Measurements from ENCODE around the gene VMP1.
"Not testable (repeated sequence)": the region's sequence is repeated elsewhere in the genome, so short reads cannot be mapped to it uniquely, and the experiment has no call there.

VMP1 gene

GRCh38 chr17:59756236-59756818 is 48.9 kb downstream of the VMP1 start:
- no peak for DNase-seq

GRCh38 chr17:59757043-59757442 is 49.6 kb downstream of the VMP1 start:
- DNase-seq = no peak

DNA sequence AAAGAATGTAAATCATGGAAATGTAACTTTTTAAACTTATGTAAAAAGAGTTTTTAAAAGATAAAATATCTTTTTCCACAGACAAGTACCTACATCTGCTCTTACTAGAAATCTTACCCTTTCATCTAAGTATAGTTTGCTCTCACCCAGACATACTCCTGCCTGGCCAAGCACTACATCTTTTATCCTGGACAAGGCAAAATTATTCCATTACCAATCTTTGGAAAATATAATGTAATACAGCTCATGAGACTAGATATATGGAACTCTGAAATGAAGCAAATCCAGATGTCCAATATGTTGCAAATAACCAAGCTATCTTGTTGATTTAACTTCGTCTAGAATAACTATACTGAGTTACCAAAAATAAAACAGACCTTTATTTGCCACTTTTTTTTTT is 50.0 kb downstream of the VMP1 start:
- DNase-seq = no peak

GRCh38 chr17:59757881-59758385 is 50.5 kb downstream of the VMP1 start:
- peak; percentile 3 for DNase-seq

DNA sequence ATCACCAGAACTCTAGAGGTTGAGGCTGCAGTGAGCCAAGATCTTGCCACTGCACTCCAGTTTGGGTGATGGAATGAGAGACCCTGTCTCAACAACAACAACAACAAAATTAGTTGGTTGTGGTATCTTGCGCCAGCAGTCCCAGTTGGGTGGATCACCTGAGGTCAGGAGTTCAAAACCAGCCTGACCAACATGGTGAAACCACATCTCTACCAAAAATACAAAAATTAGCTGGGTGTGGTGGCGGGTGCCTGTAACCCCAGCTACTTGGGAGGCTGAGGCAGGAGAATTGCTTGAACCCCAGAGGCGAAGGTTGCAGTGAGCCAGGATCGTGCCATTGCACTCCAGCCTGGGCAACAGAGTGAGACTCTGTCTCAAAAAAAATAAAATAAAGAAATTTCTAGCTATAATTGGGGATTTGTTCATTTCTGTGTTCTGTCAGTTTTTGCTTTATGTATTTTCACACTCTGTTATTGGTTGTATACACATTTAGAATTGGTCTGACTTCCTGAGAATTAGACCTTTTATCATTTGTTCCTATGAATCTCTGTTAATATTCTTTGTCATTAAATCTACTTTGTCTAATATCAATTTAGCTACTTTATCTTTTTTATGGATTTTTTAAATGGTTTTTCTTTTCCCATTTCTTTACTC is 51.7 kb downstream of the VMP1 start:
- not testable (repeated sequence) for DNase-seq

GRCh38 chr17:59760160-59760559 is 52.7 kb downstream of the VMP1 start:
- DNase-seq = no peak

DNA sequence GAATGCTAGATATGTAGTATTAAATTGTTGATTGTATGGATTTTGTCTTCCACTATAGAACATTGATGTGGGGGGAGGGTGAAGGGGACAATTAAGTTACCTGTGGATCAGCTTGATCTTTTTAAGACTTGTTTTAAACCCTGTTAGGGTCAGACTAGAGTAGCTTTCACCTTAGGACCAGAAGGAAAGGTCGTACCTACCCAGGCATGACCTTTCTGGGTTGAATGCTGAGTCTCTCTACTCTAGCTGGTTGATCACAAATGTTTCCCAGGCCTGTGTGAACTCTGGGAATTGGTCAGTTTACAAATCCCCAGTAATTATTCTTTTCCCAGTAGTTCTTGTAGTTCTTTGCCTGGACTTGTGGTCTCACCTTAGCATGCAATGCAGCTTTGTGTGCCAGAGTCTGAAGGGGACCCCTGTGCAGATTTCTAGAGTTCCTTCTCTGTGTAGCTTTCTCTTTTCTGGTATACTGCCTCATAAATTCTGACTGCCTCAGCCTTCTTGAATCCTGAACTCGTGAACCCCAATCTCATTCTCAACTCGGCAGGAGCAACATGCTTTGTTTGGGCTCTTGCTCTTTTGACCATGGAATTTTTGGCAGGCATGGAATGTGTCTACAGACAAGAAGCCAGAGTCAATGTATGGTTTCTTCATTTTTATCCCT is 54.1 kb downstream of the VMP1 start:
- no peak for DNase-seq

- DNase-seq = no peak
Observed at GRCh38 chr17:59762049-59762823, 54.8 kb downstream of the VMP1 start.

DNA sequence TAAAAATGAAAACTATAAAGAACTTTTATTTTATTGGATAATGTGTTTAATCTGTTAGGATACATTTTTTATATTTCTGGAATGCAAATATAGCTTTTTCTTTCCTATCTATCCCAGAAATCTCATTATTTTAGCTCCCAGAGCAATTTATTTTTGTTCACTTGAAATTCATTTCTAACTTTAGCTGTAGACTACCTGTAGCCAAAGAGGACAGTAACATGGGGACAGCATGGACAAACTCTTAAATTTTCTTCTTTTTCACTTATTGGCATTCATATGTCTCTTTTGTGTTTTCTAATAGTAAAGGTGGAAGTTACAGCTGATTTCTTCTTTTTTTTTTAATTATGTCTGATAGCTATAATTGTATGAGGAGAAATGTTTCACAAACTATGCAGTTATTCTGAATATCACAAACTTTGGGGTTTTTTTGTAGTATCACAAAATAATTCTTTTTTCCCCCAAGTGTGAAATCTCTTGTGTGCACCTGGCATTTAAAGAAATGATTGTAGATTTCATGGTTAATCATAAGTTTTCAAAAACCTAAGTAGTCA is 55.4 kb downstream of the VMP1 start:
- DNase-seq = no peak

- DNase-seq = no peak
Observed at GRCh38 chr17:59763861-59764260, 56.4 kb downstream of the VMP1 start.

- no peak for DNase-seq
Observed at GRCh38 chr17:59764292-59764741, 56.9 kb downstream of the VMP1 start.

GRCh38 chr17:59765038-59765437 is 57.6 kb downstream of the VMP1 start:
- no peak for DNase-seq

- DNase-seq = no peak
Observed at GRCh38 chr17:59766491-59766890, 59.0 kb downstream of the VMP1 start.

DNA sequence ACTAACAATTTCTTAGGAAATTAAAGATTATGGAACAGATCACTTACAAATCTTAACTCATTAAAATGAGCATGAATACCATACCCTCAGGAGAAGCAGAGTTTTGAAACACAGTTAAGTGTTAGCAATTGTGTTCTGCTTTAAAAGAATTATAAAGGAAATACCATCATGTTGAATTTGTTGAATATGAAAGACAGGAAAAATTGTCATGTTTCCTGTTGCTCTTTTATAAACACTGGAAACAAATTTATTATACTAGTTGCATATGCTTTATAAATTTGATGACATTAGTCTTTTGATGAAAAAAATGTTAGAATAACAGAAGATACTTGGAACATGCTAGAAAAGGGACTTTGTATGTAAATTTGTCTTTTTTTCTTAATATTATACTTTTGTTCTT is 59.7 kb downstream of the VMP1 start:
- DNase-seq = no peak

DNA sequence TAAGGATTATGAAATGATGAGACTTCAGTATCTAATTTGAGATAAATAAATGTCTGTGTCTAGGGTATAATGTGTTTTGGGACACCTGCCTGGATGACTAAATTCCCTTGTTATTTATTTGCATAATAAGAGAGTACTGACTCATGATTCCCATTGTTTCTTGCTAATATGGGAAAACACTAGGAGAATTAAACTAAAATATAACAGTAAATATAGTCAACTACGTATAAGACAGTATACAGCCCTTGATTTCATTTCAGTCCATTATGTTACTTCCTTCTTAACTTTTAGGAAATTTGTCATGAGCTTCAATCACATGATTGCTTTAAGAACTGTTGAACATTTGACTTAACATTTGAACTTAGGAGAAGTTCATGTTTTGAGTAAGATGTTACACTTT is 62.4 kb downstream of the VMP1 start:
- no peak for DNase-seq

- DNase-seq = no peak
Observed at GRCh38 chr17:59771093-59771492, 63.6 kb downstream of the VMP1 start.

DNA sequence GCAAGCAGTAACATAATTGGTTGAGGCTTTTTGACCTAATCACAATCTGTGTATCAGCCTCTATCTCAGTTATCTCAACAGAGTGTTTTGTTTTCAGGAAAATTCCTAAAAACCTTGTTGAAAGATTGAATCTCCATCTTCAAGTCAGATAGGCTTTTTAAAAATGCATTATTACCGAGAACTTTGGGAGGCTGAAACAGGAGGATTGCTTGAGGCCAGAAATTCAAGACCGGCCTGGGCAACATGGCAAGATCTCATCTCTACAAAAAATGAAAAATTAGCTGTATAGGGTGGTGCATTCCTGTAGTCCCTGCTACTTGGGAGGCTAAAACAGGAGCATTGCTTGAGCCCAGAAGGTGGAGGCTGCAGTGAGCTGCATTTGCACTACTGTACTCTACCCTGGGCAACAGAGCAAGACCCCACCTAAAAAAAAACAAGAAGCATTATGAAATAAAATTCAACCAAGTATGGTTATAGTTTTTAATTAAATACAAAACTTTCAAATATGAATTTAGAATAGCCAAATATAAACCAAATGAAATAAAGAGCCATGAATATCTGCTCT is 68.4 kb downstream of the VMP1 start:
- DNase-seq = no peak

- DNase-seq = no peak
Observed at GRCh38 chr17:59776577-59776976, 69.1 kb downstream of the VMP1 start.

DNA sequence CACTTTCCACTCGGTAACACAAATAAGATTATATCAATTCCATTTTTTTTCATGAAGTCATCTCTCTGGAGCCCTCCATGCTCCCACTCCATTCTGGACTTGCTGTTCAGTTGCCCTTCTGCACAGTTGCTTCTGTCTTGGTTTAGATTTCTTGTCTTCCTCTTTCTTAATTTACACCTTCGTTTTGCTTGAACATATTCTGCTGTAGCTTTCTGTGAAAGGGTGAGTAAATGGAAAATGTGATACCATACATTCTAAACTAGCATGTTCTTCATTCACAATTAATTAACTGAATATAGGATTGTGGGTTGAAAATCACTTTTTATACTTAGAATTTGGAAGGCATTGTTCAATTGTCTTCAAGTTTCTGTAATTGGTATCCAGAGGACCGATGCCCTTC is 69.6 kb downstream of the VMP1 start:
- no peak for DNase-seq

DNA sequence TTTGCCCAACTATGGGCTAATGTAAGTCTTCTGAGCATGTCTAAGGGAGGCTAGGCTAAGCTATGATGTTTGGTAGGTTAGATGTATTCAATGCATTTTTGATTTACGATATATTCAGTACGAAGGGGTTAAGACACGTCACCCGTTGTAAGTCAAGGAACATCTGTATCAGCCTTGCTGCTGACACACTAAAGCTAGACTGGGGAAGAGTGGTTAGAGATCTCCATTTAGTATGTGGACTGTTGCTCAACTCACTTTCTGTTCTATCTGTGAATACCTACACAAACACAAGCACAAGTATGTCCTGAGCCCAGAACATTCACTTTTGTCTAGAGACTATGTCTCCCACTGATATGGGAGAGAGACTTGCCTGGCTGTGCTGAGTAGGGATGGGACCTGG is 71.5 kb downstream of the VMP1 start:
- DNase-seq = no peak

DNA sequence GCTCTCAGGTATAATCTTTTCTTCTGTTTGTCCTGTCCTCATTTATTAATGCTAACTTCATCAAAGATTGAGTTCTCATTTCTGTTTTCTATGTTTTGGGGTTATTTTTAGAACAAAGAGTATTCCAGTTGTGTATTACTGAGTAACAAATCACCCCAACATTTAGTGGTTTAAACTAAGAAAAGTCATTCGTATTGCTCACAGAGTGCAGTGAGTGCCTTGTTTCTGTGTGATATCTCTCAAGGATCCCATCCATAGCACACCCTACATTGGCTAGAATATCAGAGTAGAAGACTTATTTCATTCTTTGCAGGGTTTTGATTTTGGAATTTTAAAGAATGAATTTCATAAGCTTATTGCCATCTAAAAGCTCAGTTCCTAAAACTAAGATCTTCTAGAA is 72.1 kb downstream of the VMP1 start:
- DNase-seq = no peak

DNA sequence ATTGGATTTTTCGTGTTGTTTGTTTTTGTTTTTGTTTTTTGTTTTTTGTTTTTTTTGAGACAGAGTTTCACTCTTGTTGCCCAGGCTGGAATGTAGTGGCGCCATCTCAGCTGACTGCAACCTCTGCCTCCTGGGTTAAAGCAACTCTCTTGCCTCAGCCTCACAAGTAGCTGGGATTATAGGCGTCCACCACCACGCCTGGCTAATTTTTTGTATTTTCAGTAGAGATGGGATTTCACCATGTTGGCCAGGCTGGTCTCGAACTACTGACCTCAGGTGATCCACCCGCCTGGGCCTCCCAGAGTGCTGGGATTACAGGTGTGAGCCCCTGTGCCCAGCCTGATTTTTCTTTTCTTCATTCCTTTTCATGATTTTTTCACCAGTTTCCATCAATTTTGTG is 73.1 kb downstream of the VMP1 start:
- not testable (repeated sequence) for DNase-seq

Measured in NCI-H1694 (cell line).